Daoy (cell line): ENCODE measurements around the gene AHDC1. TPM values are rescaled to one million over a fixed set of nuclear protein-coding genes. Genes with fewer than 3 reads are reported as not detected.

Source experiments
- DNase-seq: peaks from one replicate; pipeline ENCODE4 v3.0.0-alpha.2; 2015; ENCODE audit warnings: low read depth
- total RNA-seq: library from RNA; depleted of rRNA; stranded (reverse); fragments of >200 nt; shearing (Covaris generic); gene quantifications from 2 replicates; pipeline ENCODE4 v1.2.3, GENCODE V29; 2014

AHDC1 gene
- total RNA-seq, 1 experiment from 2014 or later: 4.7 TPM

DNA sequence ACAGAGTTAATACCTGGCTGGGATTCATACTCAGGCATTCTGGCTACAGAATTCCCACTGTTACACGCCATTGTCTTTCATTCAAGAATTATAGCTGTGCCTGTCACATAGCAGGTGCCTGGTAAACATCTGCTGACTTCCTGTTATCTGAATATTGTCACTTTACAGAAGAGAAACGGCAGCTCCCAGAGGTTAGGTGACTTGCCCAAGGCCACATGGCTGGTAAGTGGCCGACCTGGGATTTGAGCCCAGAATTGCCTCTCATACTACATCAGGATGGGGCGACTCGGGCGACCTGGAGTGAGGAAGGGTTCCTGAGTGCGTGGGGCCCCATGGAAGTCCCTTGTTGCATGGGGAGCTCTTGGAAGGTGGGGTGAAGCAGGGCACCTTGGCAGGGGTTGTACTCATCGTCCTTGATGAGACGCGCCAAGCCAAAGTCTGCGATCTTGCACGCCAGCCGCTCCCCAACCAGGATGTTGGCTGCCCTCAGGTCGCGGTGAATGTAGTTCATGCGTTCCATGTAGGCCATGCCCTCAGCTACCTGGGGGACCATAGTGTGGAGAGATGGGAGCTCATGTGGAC is 10.2 kb upstream of the AHDC1 start:
- no peak for DNase-seq

DNA sequence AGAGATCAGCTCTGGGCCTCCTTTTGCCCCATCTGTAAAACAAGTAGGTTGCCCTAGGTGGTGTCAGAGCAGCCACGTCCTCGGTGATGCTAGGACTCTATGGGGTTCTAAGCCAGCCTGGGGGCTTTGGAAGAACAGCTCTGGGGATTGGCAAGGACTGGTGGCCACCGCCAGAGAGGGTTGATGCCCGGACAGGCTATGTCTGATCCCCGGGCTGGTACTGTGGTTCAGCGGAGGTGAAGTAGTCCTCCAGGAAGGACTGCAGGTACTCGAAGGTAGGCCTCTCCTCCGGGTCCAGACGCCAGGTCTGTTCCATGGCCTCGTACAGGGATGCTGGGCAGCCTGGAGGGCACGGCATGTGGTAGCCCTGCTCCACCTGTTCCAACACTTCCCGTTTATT is 8.8 kb upstream of the AHDC1 start:
- DNase-seq: no peak

GRCh38 chr1:27611450-27611849 is 7.5 kb upstream of the AHDC1 start:
- no peak for DNase-seq

DNA sequence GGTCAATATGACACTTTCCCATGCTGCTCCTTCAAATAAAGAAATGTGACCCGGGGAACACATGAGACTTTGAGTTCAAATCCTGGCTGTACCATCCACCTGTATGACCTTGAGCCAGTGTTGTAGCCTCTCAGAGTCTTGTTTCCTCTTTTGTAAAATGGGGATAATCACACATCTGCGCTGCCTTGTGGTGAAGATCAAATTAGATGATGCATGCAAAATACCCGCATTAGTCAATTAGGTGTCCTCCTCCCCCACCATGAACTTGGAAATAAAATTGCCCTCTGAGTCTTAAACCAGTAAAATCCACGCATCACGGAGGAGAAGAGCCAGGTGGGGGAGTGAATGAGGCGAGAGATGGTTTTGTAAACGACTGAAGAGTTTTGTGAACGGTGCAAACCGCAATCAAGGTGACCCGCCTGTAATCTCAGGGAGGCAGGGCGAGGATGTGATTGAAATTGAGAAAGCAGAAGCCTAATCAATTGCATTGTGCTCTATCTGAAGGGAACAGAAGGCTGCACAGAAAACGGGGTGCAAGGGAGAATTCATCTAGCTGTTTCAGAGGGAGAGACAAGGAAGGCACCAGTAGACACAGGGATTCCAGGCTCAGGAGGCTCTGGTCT is 5.8 kb upstream of the AHDC1 start:
- no peak for DNase-seq

GRCh38 chr1:27609210-27609555 is 5.2 kb upstream of the AHDC1 start:
- no peak for DNase-seq

DNA sequence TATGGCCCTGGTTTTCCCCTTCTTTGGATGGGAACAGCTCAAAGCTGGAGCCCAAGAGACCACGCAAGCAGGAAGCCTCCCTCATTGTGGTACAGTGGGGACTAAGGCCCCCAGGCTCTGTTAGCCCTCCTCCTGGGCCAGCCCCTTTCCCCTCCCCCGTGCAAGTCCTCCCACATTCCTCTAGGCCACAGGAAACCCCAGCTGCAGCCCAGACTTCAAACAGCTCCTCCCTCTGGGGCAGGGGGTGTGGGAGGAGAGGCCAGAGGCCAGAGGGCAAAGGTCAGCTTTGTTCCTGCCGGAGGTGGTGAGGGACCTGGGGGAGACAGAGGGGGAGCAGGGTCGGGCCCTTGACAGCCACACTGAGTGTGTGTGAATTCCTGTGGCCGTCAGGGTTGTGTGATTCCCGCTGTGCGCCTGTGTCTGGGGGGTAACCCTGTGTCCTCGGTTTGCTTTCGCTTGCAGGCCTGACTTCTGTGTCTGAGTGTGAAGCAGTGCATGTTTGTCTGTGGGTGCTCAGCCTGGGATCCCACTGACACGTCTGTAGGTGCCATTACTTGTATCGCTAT is 3.4 kb upstream of the AHDC1 start:
- peak; percentile 39 for DNase-seq

- peak; percentile 46 for DNase-seq
These were observed 2.8 kb upstream of the AHDC1 start for GRCh38 chr1:27606708-27607238.

GRCh38 chr1:27605796-27606707 is 2.1 kb upstream of the AHDC1 start:
- peak; percentile 75 for DNase-seq

GRCh38 chr1:27605300-27605766 is 1.4 kb upstream of the AHDC1 start:
- no peak for DNase-seq

GRCh38 chr1:27604579-27605299 is 795 bp upstream of the AHDC1 start:
- DNase-seq: no peak

GRCh38 chr1:27603309-27603680 is 649 bp downstream of the AHDC1 start:
- peak; percentile 56 for DNase-seq

GRCh38 chr1:27602462-27603308 is 1.3 kb downstream of the AHDC1 start:
- peak; percentile 34 for DNase-seq

GRCh38 chr1:27601771-27602461 is 2.0 kb downstream of the AHDC1 start:
- peak; percentile 66 for DNase-seq

GRCh38 chr1:27601321-27601770 is 2.6 kb downstream of the AHDC1 start:
- DNase-seq: no peak

DNA sequence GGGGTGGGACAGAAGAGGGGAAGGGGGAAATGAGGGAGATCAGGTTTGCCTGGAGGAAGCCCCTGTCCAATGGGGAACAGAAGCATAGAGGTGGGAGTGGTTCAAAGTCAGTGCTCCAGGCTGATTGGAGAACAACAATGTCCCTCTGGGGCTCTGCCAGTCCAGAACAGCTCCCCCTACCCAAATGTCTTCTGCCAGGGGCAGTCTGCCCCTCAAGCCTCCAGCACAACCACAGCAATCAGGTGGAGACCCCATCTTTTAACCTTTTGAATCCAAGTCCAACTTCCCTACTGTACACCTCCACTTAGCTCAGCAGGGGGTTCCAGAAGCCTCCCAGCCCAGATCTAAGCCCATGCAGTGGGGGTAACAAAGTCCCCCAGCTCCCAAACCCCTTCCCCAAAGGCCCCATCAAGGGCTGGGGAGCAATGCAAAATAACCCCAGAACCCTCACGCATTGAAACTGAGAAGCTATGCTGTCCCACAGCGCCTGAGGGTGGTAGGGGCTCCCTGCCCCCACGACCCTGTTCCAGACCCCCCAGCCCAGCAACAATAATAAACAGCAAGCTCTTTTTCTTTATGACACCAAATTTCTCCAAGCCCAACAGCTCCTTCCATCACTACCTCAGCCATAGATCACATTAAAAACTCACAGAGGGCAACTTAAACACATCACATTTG is 3.3 kb downstream of the AHDC1 start:
- DNase-seq: peak; percentile 42

GRCh38 chr1:27599605-27600497 is 4.1 kb downstream of the AHDC1 start:
- no peak for DNase-seq

GRCh38 chr1:27598902-27599528 is 4.9 kb downstream of the AHDC1 start:
- DNase-seq: peak; percentile 81

GRCh38 chr1:27598295-27598687 is 5.7 kb downstream of the AHDC1 start:
- DNase-seq: peak; percentile 52
